HEK293T (cell line): ENCODE data around the gene FN1.

Experiments
- CTBP1 ChIP-seq: fragments of 450-650 bp; IDR thresholded peaks from 2 replicates; pipeline ENCODE4 v1.6.1; 2016; ENCODE audit warnings: borderline replicate concordance
- SP1 ChIP-seq: fragments of 450-650 bp; IDR thresholded peaks from 2 replicates; pipeline ENCODE4 v1.6.1; 2017
- ZNF384 ChIP-seq: fragments of 450-650 bp; IDR thresholded peaks from 2 replicates; pipeline ENCODE4 v1.6.1; 2016
- TF ChIP-seq, protein P1 (sequence below): fragments of 450-650 bp; IDR thresholded peaks from 2 replicates; pipeline ENCODE4 v1.6.1; 2016

DNA sequence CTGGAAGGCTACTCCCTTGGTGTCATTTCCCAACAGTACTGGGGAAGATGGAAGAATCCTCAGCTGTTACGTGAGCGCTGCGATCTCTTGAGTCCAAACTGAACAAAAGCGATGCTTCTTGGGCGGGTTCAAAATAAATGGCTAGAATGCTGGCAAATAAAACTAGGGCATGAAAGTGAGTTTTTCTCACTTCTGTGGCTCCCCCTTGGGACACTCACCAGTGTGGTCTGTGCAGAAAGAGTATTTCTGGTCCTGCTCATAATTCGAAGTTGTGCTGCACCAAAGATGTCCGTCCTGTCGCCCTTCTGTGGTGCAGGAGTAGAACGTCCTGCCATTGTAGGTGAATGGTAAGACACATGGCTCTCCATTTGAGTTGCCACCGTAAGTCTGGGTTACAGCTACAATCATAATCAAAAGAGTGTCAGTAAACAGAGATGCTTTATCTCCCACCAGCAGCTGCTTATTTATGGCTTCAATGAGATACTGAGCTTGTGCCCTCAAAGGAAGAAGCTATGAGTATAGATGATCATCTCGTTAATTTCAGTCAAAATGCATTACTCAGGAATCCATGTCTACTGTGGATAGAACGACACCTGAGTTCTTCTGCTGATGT, 11.8 kb downstream of the FN1 start:
- TF ChIP-seq SP1 (no peak), CTBP1 (no peak), ZNF384 (no peak)
- TF ChIP-seq, protein P1, sequence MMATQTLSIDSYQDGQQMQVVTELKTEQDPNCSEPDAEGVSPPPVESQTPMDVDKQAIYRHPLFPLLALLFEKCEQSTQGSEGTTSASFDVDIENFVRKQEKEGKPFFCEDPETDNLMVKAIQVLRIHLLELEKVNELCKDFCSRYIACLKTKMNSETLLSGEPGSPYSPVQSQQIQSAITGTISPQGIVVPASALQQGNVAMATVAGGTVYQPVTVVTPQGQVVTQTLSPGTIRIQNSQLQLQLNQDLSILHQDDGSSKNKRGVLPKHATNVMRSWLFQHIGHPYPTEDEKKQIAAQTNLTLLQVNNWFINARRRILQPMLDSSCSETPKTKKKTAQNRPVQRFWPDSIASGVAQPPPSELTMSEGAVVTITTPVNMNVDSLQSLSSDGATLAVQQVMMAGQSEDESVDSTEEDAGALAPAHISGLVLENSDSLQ = no peak
